HepG2 (cell line): ENCODE data around the gene ZDHHC19.

Source experiments
- ARHGAP35 ChIP-seq: sonication (generic); formaldehyde crosslinking; IDR thresholded peaks from 2 replicates; pipeline ENCODE4 v1.9.0; 2022; ENCODE audit warnings: mild to moderate bottlenecking, inconsistent platforms, moderate library complexity, missing genetic modification reagents, borderline replicate concordance
- CBX1 ChIP-seq: IDR thresholded peaks from one replicate; pipeline ENCODE4 v1.6.1; 2016; ENCODE audit warnings: antibody characterized with exemption, low read depth
- ETV6 ChIP-seq: sonication (generic); formaldehyde crosslinking; conservative IDR thresholded peaks from 2 replicates; pipeline ENCODE4 v1.4.0; 2020; ENCODE audit warnings: missing genetic modification reagents
- HNRNPH1 ChIP-seq: fragments of 200-400 bp; formaldehyde crosslinking; optimal IDR thresholded peaks from 2 replicates; pipeline ENCODE3; 2017; ENCODE audit warnings: mild to moderate bottlenecking, low read depth, low read length
- PCBP2 ChIP-seq: fragments of 200-400 bp; formaldehyde crosslinking; optimal IDR thresholded peaks from 2 replicates; pipeline ENCODE3; 2018; ENCODE audit warnings: low read length, low read depth; ENCODE audit not compliant: poor library complexity, severe bottlenecking
- POLR2A ChIP-seq, 2 experiments: IDR thresholded peaks; 2 replicates each; pipeline ENCODE4 v1.6.1; 2011; ENCODE audit warnings: low read depth in 2 of 2, low read length in 2 of 2, mild to moderate bottlenecking in 1 of 2, moderate library complexity in 1 of 2; ENCODE audit not compliant: insufficient read depth in 1 of 2
- TSC22D2 ChIP-seq: sonication (generic); formaldehyde crosslinking; IDR thresholded peaks from 2 replicates; pipeline ENCODE4 v1.5.1; 2020; ENCODE audit warnings: missing genetic modification reagents, mild to moderate bottlenecking, borderline replicate concordance
- ZC3H4 ChIP-seq: sonication (generic); formaldehyde crosslinking; IDR thresholded peaks from 2 replicates; pipeline ENCODE4 v1.4.0; 2020; ENCODE audit warnings: missing genetic modification reagents, borderline replicate concordance
- ZMAT3 ChIP-seq: sonication (generic); formaldehyde crosslinking; conservative IDR thresholded peaks from 2 replicates; pipeline ENCODE4 v1.7.0; 2021; ENCODE audit warnings: missing genetic modification reagents
- ZNF383 ChIP-seq: sonication (generic); formaldehyde crosslinking; IDR thresholded peaks from 2 replicates; pipeline ENCODE4 v1.4.0; 2020; ENCODE audit warnings: missing genetic modification reagents, mild to moderate bottlenecking, borderline replicate concordance
- TF ChIP-seq, protein P1 (sequence below): sonication (generic); formaldehyde crosslinking; IDR thresholded peaks from 2 replicates; pipeline ENCODE4 v1.5.0; 2020; ENCODE audit warnings: missing genetic modification reagents

- TF ChIP-seq ZMAT3 (CRISPR knock-in tag) (no peak), ZNF383 (no peak), HNRNPH1 (no peak), ZC3H4 (CRISPR knock-in tag) (no peak), TSC22D2 (CRISPR knock-in tag) (no peak), ETV6 (no peak), POLR2A (IDR thresholded peaks at IDR 0.05; ENCODE audit: insufficient read depth in 1 of 2, low read depth in 2 of 2, low read length in 2 of 2) (no peak), PCBP2 (no peak), ARHGAP35 (CRISPR knock-in tag) (no peak), CBX1 (no peak)
- TF ChIP-seq, protein P1, sequence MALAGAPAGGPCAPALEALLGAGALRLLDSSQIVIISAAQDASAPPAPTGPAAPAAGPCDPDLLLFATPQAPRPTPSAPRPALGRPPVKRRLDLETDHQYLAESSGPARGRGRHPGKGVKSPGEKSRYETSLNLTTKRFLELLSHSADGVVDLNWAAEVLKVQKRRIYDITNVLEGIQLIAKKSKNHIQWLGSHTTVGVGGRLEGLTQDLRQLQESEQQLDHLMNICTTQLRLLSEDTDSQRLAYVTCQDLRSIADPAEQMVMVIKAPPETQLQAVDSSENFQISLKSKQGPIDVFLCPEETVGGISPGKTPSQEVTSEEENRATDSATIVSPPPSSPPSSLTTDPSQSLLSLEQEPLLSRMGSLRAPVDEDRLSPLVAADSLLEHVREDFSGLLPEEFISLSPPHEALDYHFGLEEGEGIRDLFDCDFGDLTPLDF (CRISPR knock-in tag), result no peak
These were observed 27.7 kb upstream of the ZDHHC19 start for GRCh38 chr3:196238612-196239560.
